Muscle layer of duodenum (tissue), 2 donors: ENCODE measurements around the gene RPS25.
"Not testable (repeated sequence)": the region's sequence is repeated elsewhere in the genome, so short reads cannot be mapped to it uniquely, and the experiment has no call there.

Experiments
- H3K27ac ChIP-seq: one replicate; pipeline ENCODE4 v1.7.0; 2013; ENCODE audit warnings: mild to moderate bottlenecking, low read length
- H3K27me3 ChIP-seq: one replicate; pipeline ENCODE4 v1.7.0; 2013; ENCODE audit warnings: low read depth, mild to moderate bottlenecking, control low read depth, low read length
- H3K36me3 ChIP-seq, 2 donors: one replicate each; pipeline ENCODE4 v1.7.0; 2013; ENCODE audit warnings: low read length in 2 of 2, control low read depth in 1 of 2, mild to moderate bottlenecking in 1 of 2; ENCODE audit not compliant: insufficient read depth in 2 of 2, control insufficient read depth in 1 of 2
- H3K4me1 ChIP-seq, 2 donors: one replicate each; pipeline ENCODE4 v1.7.0; 2013; ENCODE audit warnings: low read length in 2 of 2, mild to moderate bottlenecking in 2 of 2, control low read depth in 1 of 2, moderate library complexity in 1 of 2; ENCODE audit not compliant: insufficient read depth in 2 of 2, control insufficient read depth in 1 of 2
- H3K4me3 ChIP-seq, 2 donors: one replicate each; pipeline ENCODE4 v1.7.0; 2013; ENCODE audit warnings: low read length in 2 of 2, low read depth in 1 of 2, mild to moderate bottlenecking in 1 of 2
- H3K9me3 ChIP-seq, 2 donors: one replicate each; pipeline ENCODE4 v1.7.0; 2013; ENCODE audit warnings: low read length in 2 of 2, control low read depth in 1 of 2, mild to moderate bottlenecking in 1 of 2; ENCODE audit not compliant: control insufficient read depth in 1 of 2
- donor health status: healthy.

Gene RPS25

DNA sequence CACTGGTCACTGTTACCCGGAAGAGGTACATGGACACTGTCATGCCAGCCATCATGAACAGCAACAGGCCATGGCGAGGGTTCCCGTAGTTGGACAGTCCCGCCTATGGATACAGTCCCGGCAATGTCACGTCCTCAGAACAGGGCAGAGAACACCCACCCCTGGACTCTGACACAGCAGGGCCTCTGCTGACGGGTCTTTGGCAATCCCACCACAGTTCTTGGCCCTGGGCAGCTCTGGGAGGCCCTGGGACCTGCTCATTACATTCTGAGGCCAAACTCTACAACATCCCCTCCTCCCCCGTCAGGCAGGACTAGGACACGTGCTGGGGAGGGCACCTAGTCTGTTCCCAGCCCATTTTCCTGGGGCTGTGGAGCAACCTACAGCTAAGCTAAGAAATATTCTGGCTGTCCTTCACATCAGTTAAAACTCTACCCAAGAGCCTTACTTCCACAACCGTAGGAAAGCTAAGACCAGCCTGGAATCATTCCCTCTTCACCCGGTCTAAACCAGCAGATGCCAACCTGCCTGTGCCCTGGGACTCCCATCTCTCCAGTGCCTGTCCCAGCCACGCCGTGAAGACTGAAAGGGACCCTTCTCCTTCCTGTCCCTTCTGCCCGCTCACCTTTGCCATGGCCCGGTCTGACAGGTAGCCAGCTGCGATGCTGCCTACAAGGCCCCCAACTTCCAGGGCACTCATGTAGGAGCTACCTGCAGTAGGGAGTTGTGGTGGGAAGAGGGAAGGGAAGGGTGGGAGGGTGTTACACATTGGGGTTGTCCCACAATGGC is 8.0 kb upstream of the RPS25 start:
- Histone ChIP-seq H3K4me3 (peak overlapping the region in 1 of 2 donors; percentile 8), H3K4me1 (peaks cover 4 to 19% of the 10 kb centered on the region in 2 donors), H3K27ac (peak overlapping the region; percentile 26), H3K27me3 (no peaks in the 10 kb centered on the region), H3K36me3 (peaks cover 25 to 51% of the 10 kb centered on the region in 2 donors), H3K9me3 (no peaks in the 10 kb centered on the region)

DNA sequence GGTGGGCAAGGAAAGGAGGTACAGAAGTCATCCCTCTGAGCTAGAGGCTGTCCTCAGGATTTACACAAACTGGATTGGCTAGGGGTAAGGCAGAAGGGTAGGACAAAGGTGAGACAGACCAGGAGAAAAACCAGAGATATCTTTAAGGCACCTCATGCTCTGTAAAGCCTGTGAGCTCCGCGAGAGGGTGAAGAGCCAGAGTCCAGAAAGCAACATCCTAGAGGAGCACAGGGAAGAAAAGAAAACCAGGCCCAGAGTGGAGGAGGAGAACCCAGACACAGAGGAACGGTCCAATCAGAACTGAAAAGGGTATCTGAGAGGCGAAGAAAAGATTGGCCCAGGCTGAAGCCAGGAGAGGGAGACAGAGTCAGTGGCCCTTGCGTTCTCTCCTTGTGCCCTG is 7.4 kb upstream of the RPS25 start:
- no peak overlapping the region for H3K27ac ChIP-seq
- H3K9me3 ChIP-seq, result no peaks in the 10 kb centered on the region
- peaks cover 27 to 56% of the 10 kb centered on the region in 2 donors for H3K36me3 ChIP-seq
- peak overlapping the region in 1 of 2 donors; percentile 8 for H3K4me3 ChIP-seq
- H3K4me1 ChIP-seq, result peaks cover 5 to 22% of the 10 kb centered on the region in 2 donors
- no peaks in the 10 kb centered on the region for H3K27me3 ChIP-seq

- Histone ChIP-seq H3K9me3 (no peaks in the 10 kb centered on the region), H3K27ac (peak overlapping the region; percentile 22), H3K4me3 (no peak overlapping the region), H3K27me3 (no peaks in the 10 kb centered on the region), H3K36me3 (peaks cover 29 to 56% of the 10 kb centered on the region in 2 donors), H3K4me1 (peaks cover 6 to 26% of the 10 kb centered on the region in 2 donors)
Observed at GRCh38 chr11:119025099-119025473, 6.9 kb upstream of the RPS25 start.

- Histone ChIP-seq H3K4me3 (no peak overlapping the region), H3K36me3 (peaks cover 32 to 56% of the 10 kb centered on the region in 2 donors), H3K9me3 (no peaks in the 10 kb centered on the region), H3K4me1 (peaks cover 11 to 26% of the 10 kb centered on the region in 2 donors), H3K27ac (peak overlapping the region; percentile 25), H3K27me3 (no peaks in the 10 kb centered on the region)
Observed at GRCh38 chr11:119024430-119025098, 6.4 kb upstream of the RPS25 start.

DNA sequence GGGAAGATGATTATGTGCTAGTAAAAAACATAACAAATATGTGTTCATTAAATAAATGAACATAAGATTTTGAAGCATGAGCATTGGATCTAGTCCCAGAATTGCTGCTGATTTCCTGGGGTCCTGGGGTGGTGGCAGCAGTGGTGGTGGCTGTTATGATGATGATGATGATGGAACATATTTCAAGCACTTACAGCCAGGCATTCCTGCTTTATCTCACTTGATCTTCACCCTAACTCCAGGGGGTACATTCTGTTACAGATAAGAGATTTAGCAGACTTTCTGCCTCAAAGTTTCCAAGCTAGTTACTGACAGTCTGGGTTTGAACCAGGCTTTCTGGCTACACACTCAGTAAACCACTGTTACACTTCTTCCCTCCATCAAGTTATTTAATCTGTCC is 5.6 kb upstream of the RPS25 start:
- peaks cover 11 to 20% of the 10 kb centered on the region in 2 donors for H3K4me1 ChIP-seq

DNA sequence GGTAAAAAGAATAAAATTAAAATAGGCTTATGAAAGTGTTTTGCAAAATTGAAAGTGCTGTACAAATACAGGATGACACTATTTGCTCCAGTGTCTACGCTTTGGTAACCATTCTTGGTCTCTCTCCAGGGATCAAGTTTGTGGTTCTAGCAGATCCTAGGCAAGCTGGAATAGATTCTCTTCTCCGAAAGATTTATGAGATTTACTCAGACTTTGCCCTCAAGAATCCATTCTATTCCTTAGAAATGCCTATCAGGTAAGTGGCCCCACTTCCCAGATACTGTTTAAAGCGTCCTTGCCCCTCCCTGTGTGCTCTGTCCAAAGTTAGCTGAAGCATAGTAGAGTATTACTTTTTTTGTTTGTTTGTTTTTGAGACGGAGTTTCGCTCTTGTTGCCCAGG is 3.5 kb upstream of the RPS25 start:
- Histone ChIP-seq H3K9me3 (no peaks in the 10 kb centered on the region), H3K4me3 (no peak overlapping the region), H3K27me3 (no peaks in the 10 kb centered on the region), H3K27ac (no peak overlapping the region), H3K36me3 (peaks cover 34 to 48% of the 10 kb centered on the region in 2 donors), H3K4me1 (peaks cover 11 to 29% of the 10 kb centered on the region in 2 donors)

More for the DNA sequence above, 5.6 kb upstream of the RPS25 start:
- Histone ChIP-seq H3K27ac (no peak overlapping the region), H3K27me3 (no peaks in the 10 kb centered on the region), H3K36me3 (peaks cover 32 to 56% of the 10 kb centered on the region in 2 donors), H3K4me3 (no peak overlapping the region), H3K9me3 (no peaks in the 10 kb centered on the region)

- Histone ChIP-seq H3K4me1 (peaks cover 11 to 40% of the 10 kb centered on the region in 2 donors), H3K4me3 (peak overlapping the region; percentile 88 to 99), H3K9me3 (no peaks in the 10 kb centered on the region), H3K36me3 (peaks cover 42 to 46% of the 10 kb centered on the region in 2 donors), H3K27ac (peak overlapping the region; percentile 7), H3K27me3 (no peaks in the 10 kb centered on the region)
Observed at GRCh38 chr11:119019996-119020395, 1.9 kb upstream of the RPS25 start.

- peaks cover 47% of the 10 kb centered on the region in 2 donors for H3K36me3 ChIP-seq
- H3K9me3 ChIP-seq, H3K27me3 ChIP-seq: not testable (repeated sequence)
- H3K4me1 ChIP-seq, result peaks cover 11 to 36% of the 10 kb centered on the region in 2 donors
- peak overlapping the region; percentile 88 to 99 for H3K4me3 ChIP-seq
- H3K27ac ChIP-seq, result peak overlapping the region; percentile 89
Observed at GRCh38 chr11:119017377-119017776, 766 bp downstream of the RPS25 start.

DNA sequence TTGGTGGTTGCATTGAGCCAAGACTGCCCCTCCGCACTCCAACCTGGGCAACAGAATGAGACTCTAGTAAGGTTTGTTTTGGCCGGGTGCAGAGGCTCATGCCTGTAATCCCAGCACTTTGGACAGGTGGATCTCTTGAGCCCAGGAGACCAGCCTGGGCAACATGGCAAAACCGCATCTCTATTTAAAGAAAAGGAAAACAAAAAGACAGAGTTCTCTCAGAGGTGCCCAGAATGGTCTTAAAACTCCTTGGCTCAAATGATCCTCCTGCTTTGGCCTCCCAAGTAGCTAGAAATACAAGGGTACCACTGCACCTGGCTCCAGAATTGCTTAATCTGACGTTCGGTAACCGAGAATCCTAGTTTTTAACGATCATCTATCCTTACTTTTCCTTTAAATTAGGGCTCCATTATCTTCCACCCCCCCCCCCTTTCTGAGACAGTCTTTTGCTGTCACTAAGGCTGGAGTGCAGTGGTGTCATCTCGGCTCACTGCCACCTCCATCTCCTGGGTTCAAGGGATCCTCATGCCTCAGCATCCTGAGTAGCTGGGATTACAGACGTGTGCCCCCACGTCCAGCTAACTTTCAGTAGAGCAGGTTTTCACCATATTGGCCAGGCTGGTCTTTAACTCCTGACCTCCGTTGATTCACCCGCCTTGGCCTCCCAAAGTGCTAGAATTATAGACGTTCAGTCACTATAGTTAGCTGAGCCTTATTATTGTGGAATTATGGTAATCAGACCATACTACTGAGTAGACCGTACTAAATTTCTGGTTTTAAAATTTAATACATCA is 1.7 kb downstream of the RPS25 start:
- no peaks in the 10 kb centered on the region for H3K9me3 ChIP-seq
- peaks cover 51 to 52% of the 10 kb centered on the region in 2 donors for H3K36me3 ChIP-seq
- peak overlapping the region; percentile 89 for H3K27ac ChIP-seq
- peaks cover 10 to 36% of the 10 kb centered on the region in 2 donors for H3K4me1 ChIP-seq
- H3K4me3 ChIP-seq, result peak overlapping the region; percentile 88 to 99
- H3K27me3 ChIP-seq, result no peaks in the 10 kb centered on the region

DNA sequence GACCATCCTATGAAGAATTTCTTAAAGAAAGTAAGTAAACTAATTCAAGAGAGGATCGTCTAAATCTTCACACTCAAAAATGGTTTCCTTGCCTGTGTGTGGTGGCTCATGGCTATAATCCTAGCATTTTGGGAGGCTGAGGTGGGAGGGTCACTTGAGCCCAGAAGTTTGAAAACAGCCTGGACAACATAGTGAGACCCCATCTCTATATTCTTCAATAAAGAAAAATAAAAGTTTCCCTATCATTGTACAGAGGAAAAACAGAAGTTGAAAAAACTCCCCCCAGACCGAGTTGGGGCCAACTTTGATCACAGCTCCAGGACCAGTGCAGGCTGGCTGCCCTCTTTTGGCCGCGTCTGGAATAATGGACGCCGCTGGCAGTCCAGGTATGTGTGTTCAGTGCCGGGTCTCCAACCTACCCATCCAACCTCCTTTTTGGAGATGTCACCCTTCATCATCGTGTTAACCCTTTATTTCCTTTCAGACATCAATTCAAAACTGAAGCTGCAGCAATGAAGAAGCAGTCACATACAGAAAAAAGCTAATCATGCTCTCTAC is 3.0 kb downstream of the RPS25 start:
- Histone ChIP-seq H3K27me3 (no peaks in the 10 kb centered on the region), H3K36me3 (peaks cover 53 to 54% of the 10 kb centered on the region in 2 donors), H3K27ac (no peak overlapping the region), H3K4me1 (peaks cover 5 to 27% of the 10 kb centered on the region in 2 donors), H3K4me3 (no peak overlapping the region), H3K9me3 (no peaks in the 10 kb centered on the region)
